Mucosa of gallbladder (tissue), 1 donor: ENCODE measurements around the gene E2F7. TPM values are rescaled to one million over a fixed set of nuclear protein-coding genes. Genes with fewer than 3 reads are reported as not detected.
A peak's percentile ranks its signal among the peaks of the same experiment; 100 is the strongest.

Experiments used
- DNase-seq: peaks from one replicate; pipeline ENCODE4 v3.0.0-alpha.2; 2020; ENCODE audit warnings: low spot score
- total RNA-seq: library from RNA; stranded (reverse); gene quantifications from one replicate; pipeline ENCODE4 v1.2.1, GENCODE V29; 2021
- donor health status: DM: no; HTN: no; CAD: no.

Gene E2F7
- total RNA-seq, 1 donor from 2014 or later, result 0.55 TPM

- peak; percentile 26 for DNase-seq
Observed at GRCh38 chr12:77062846-77063461, 2.4 kb downstream of the E2F7 start.

- no peak for DNase-seq
Observed at GRCh38 chr12:77062396-77062795, 3.0 kb downstream of the E2F7 start.

- DNase-seq, result no peak
Observed at GRCh38 chr12:77060883-77061240, 4.5 kb downstream of the E2F7 start.

- DNase-seq, result no peak
Observed at GRCh38 chr12:77060136-77060882, 5.1 kb downstream of the E2F7 start.

- no peak for DNase-seq
Observed at GRCh38 chr12:77058740-77059139, 6.6 kb downstream of the E2F7 start.

- no peak for DNase-seq
Observed at GRCh38 chr12:77054851-77055250, 10.5 kb downstream of the E2F7 start.

- DNase-seq, result no peak
Observed at GRCh38 chr12:77053259-77053658, 12.1 kb downstream of the E2F7 start.

GRCh38 chr12:77049767-77050353 lies 15.5 kb downstream of the E2F7 start:
- DNase-seq, result peak; percentile 24

GRCh38 chr12:77047341-77048109 lies 17.8 kb downstream of the E2F7 start:
- no peak for DNase-seq

- no peak for DNase-seq
Observed at GRCh38 chr12:77046468-77046867, 18.9 kb downstream of the E2F7 start.

- no peak for DNase-seq
Observed at GRCh38 chr12:77045183-77045582, 20.2 kb downstream of the E2F7 start.

- DNase-seq, result no peak
Observed at GRCh38 chr12:77044721-77045120, 20.6 kb downstream of the E2F7 start.

GRCh38 chr12:77042833-77043232 lies 22.5 kb downstream of the E2F7 start:
- DNase-seq, result no peak

GRCh38 chr12:77040231-77040630 lies 25.1 kb downstream of the E2F7 start:
- no peak for DNase-seq

GRCh38 chr12:77035226-77035625 lies 30.1 kb downstream of the E2F7 start:
- DNase-seq, result no peak

GRCh38 chr12:77033658-77034536 lies 31.5 kb downstream of the E2F7 start:
- no peak for DNase-seq

- no peak for DNase-seq
Observed at GRCh38 chr12:77032406-77032805, 33.0 kb downstream of the E2F7 start.

- DNase-seq, result no peak
Observed at GRCh38 chr12:77031745-77032144, 33.6 kb downstream of the E2F7 start.

- no peak for DNase-seq
Observed at GRCh38 chr12:77025782-77026314, 39.5 kb downstream of the E2F7 start.

- no peak for DNase-seq
Observed at GRCh38 chr12:77023501-77023900, 41.9 kb downstream of the E2F7 start.

- DNase-seq, result no peak
Observed at GRCh38 chr12:77019920-77020319, 45.4 kb downstream of the E2F7 start.
